ENCODE measurements around the gene PLEK. TPM values are rescaled to one million over a fixed set of nuclear protein-coding genes. Genes with fewer than 3 reads are reported as not detected.

Gene PLEK
- total and polyA plus RNA-seq, 2 donors (not counting 3 experiments of a cell fraction or from before 2014, with no cell fraction given) = 0.03 to 0.11 TPM

GRCh38 chr2:68388772-68389171 is 23.7 kb downstream of the PLEK start:
- Histone ChIP-seq H2AFZ (ENCODE audit: low read depth, low read length) (no peak overlapping the region), H4K20me1 (replicated peaks; ENCODE audit: control insufficient read depth, extremely low read depth, insufficient read depth, low read length) (no peaks in the 10 kb centered on the region), H3K4me3 (replicated peaks in 1 of 3; ENCODE audit: insufficient read depth in 1 of 3, low read depth in 1 of 3, low read length in 3 of 3) (no peak overlapping the region), H3K9me1 (replicated peaks; ENCODE audit: control insufficient read depth, extremely low read depth, insufficient read depth, low read length) (no peaks in the 10 kb centered on the region), H3K4me1 (ENCODE audit: control insufficient read depth, extremely low read depth, insufficient read depth, low read length) (no peaks in the 10 kb centered on the region), H3K9ac (replicated peaks; ENCODE audit: extremely low read depth, insufficient read depth, low read length) (no peak overlapping the region), H3K4me2 (ENCODE audit: insufficient read depth, low read length) (no peak overlapping the region), H3K27me3 (ENCODE audit: control insufficient read depth in 2 of 2, insufficient read depth in 2 of 2, low read length in 2 of 2) (peaks cover 13 to 37% of the 10 kb centered on the region in 2 experiments), H3K79me2 (ENCODE audit: control insufficient read depth, insufficient read depth, low read length) (no peaks in the 10 kb centered on the region), H3K9me3 (replicated peaks; ENCODE audit: control insufficient read depth, insufficient read depth, low read length) (no peaks in the 10 kb centered on the region), H3K36me3 (ENCODE audit: control insufficient read depth in 2 of 2, extremely low read depth in 1 of 2, insufficient read depth in 2 of 2, low read length in 2 of 2) (no peaks in the 10 kb centered on the region), H3K27ac (ENCODE audit: insufficient read depth, low read depth, low read length) (no peak overlapping the region)
- CTCF ChIA-PET = interaction anchor here (1.3 kb wide), 1 partner anchor 50 kb away, joined by 3 read pairs; no protein-coding TSS in a partner anchor
- intact Hi-C loops (cut with micrococcal nuclease) = no loop called here
- FAIRE-seq = no peak
- DNase-seq (ENCODE audit: low read depth, low spot score) = no peak
- TF ChIP-seq MYC (IDR thresholded peaks at IDR 0.05; ENCODE audit: low read depth, low read length) (no peak), GATA2 (IDR thresholded peaks at IDR 0.05; ENCODE audit: insufficient read depth, insufficient read length, low read depth, low read length) (no peak), JUN (IDR thresholded peaks at IDR 0.05; ENCODE audit: borderline replicate concordance, insufficient read depth, insufficient read length, low read depth) (no peak), EZH2 (IDR thresholded peaks at IDR 0.05; ENCODE audit: borderline replicate concordance, low read depth, low read length, severe bottlenecking) (no peak), POLR2AphosphoS5 (IDR thresholded peaks at IDR 0.05; ENCODE audit: insufficient read depth, low read depth, low read length) (no peak)
- POLR2A ChIA-PET = no interaction called here
- no TSS peak for BruUV-seq (replicated peaks)
- dilution Hi-C loops (cut with MboI; ENCODE audit: extremely low pct_ligation_motif_present, low sequenced_read_pairs) = no loop called here

- ChIA-PET CTCF (interaction anchor here (0.8 to 1.4 kb wide), 3 partner anchors 9 to 51 kb away, joined by 3 read pairs; no protein-coding TSS in a partner anchor), POLR2A (no interaction called here)
- Histone ChIP-seq H4K20me1 (replicated peaks; ENCODE audit: control insufficient read depth, extremely low read depth, insufficient read depth, low read length) (no peaks in the 10 kb centered on the region), H3K36me3 (ENCODE audit: control insufficient read depth in 2 of 2, extremely low read depth in 1 of 2, insufficient read depth in 2 of 2, low read length in 2 of 2) (no peaks in the 10 kb centered on the region), H3K9me1 (replicated peaks; ENCODE audit: control insufficient read depth, extremely low read depth, insufficient read depth, low read length) (no peaks in the 10 kb centered on the region), H3K4me1 (ENCODE audit: control insufficient read depth, extremely low read depth, insufficient read depth, low read length) (no peaks in the 10 kb centered on the region), H2AFZ (ENCODE audit: low read depth, low read length) (no peak overlapping the region), H3K9ac (replicated peaks; ENCODE audit: extremely low read depth, insufficient read depth, low read length) (no peak overlapping the region), H3K27me3 (ENCODE audit: control insufficient read depth in 2 of 2, insufficient read depth in 2 of 2, low read length in 2 of 2) (peaks cover 11 to 33% of the 10 kb centered on the region in 2 experiments), H3K4me2 (ENCODE audit: insufficient read depth, low read length) (no peak overlapping the region), H3K27ac (ENCODE audit: insufficient read depth, low read depth, low read length) (no peak overlapping the region), H3K79me2 (ENCODE audit: control insufficient read depth, insufficient read depth, low read length) (no peaks in the 10 kb centered on the region), H3K4me3 (replicated peaks in 1 of 3; ENCODE audit: insufficient read depth in 1 of 3, low read depth in 1 of 3, low read length in 3 of 3) (no peak overlapping the region), H3K9me3 (replicated peaks; ENCODE audit: control insufficient read depth, insufficient read depth, low read length) (no peaks in the 10 kb centered on the region)
- TF ChIP-seq FOS (IDR thresholded peaks at IDR 0.05; ENCODE audit: borderline replicate concordance, insufficient read depth, low read length) (no peak), EZH2 (IDR thresholded peaks at IDR 0.05; ENCODE audit: borderline replicate concordance, low read depth, low read length, severe bottlenecking) (no peak), MAX (IDR thresholded peaks at IDR 0.05; ENCODE audit: insufficient read depth, insufficient read length) (no peak), JUN (IDR thresholded peaks at IDR 0.05; ENCODE audit: borderline replicate concordance, insufficient read depth, insufficient read length, low read depth) (no peak), GATA2 (IDR thresholded peaks at IDR 0.05; ENCODE audit: insufficient read depth, insufficient read length, low read depth, low read length) (no peak), POLR2A (IDR thresholded peaks at IDR 0.05; ENCODE audit: low read depth, low read length) (no peak), MYC (IDR thresholded peaks at IDR 0.05; ENCODE audit: low read depth, low read length) (no peak), CTCF (IDR thresholded peaks at IDR 0.05; ENCODE audit: extremely low read depth in 1 of 2, insufficient read depth in 1 of 2, low read depth in 1 of 2, low read length in 2 of 2) (no peak), POLR2AphosphoS5 (IDR thresholded peaks at IDR 0.05; ENCODE audit: insufficient read depth, low read depth, low read length) (no peak)
- DNase-seq (ENCODE audit: low read depth, low spot score) (no peak), FAIRE-seq (no peak)
- BruUV-seq (replicated peaks) = no TSS peak
- intact Hi-C loops (cut with micrococcal nuclease) = no loop called here
- dilution Hi-C loops (cut with MboI; ENCODE audit: extremely low pct_ligation_motif_present, low sequenced_read_pairs) = no loop called here
Measured at GRCh38 chr2:68390114-68390513, 25.0 kb downstream of the PLEK start.
